ENCODE results near the gene ARID1A.

DNA sequence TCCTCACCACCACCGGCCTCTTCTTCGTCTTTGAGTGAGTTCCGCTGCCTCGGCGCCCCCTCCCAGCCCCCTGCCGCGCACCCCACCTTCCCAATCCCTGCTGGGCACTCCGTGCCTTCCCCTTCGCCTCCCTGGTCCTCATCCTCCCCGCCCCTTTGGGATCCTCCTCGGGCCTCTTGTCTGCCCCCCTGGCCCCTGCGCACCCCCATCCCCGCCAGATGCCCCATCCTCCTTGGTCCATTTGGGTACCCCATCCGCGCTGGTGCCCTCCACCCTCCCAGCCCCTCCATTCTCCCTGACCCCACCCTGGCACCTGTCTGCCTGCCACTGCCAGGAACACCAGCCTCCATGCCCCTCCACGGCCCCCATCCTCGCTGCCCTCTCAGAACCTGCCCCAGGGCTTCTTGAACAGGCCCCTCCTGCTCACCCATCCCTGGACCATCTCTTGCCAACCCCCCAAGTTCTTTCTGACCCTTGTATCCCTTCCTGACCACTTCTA, 131.3 kb downstream of the ARID1A start:
- TF ChIP-seq POLR2AphosphoS5 (IDR thresholded peaks at IDR 0.05) (no peak), POLR2A (IDR thresholded peaks at IDR 0.05) (no peak), CTCF (IDR thresholded peaks at IDR 0.05) (no peak), EP300 (IDR thresholded peaks at IDR 0.05) (no peak)

All from sigmoid colon (tissue), 4 donors.